KMS-11 (cell line): Measurements from ENCODE around the gene TRIM44.

Experiments
- H2AFZ ChIP-seq: fragments of 200-600 bp; sonication (generic); 2 replicates; pipeline ENCODE4 v1.6.1; 2016; ENCODE audit warnings: antibody characterized with exemption, mixed run types, low read depth
- H3K27ac ChIP-seq: fragments of 200-600 bp; sonication (generic); 2 replicates; pipeline ENCODE4 v1.6.1; 2016; ENCODE audit warnings: mild to moderate bottlenecking, mixed run types
- H3K27me3 ChIP-seq: fragments of 200-600 bp; sonication (generic); 2 replicates; pipeline ENCODE4 v1.6.1; 2017; ENCODE audit warnings: mild to moderate bottlenecking, low read depth, mixed run types, moderate library complexity; ENCODE audit not compliant: insufficient read depth
- H3K36me3 ChIP-seq: fragments of 200-600 bp; sonication (generic); 2 replicates; pipeline ENCODE4 v1.6.1; 2017; ENCODE audit warnings: mild to moderate bottlenecking, mixed run types; ENCODE audit not compliant: insufficient read depth
- H3K4me1 ChIP-seq: fragments of 200-600 bp; sonication (generic); 2 replicates; pipeline ENCODE4 v1.6.1; 2016; ENCODE audit warnings: mild to moderate bottlenecking, low read depth, mixed run types; ENCODE audit not compliant: poor library complexity, severe bottlenecking
- H3K4me2 ChIP-seq: fragments of 200-600 bp; sonication (generic); 2 replicates; pipeline ENCODE4 v1.7.0; 2016; ENCODE audit warnings: mild to moderate bottlenecking, mixed run types
- H3K4me3 ChIP-seq: fragments of 200-600 bp; sonication (generic); IDR thresholded peaks from 2 replicates; pipeline ENCODE4 v1.6.1; 2017; ENCODE audit warnings: low read depth, low read length, mixed read lengths; ENCODE audit not compliant: insufficient read depth
- H3K79me2 ChIP-seq: fragments of 200-600 bp; sonication (generic); 2 replicates; pipeline ENCODE4 v1.6.1; 2016; ENCODE audit warnings: low read depth, mixed run types; ENCODE audit not compliant: insufficient read depth
- H3K9ac ChIP-seq: fragments of 200-600 bp; sonication (generic); 2 replicates; pipeline ENCODE4 v1.6.1; 2016; ENCODE audit warnings: mild to moderate bottlenecking, mixed run types
- H4K20me1 ChIP-seq: fragments of 200-600 bp; sonication (generic); 2 replicates; pipeline ENCODE4 v1.6.1; 2016; ENCODE audit warnings: mild to moderate bottlenecking, mixed run types; ENCODE audit not compliant: insufficient read depth
- TF ChIP-seq, protein P1 (sequence below): fragments of 200-600 bp; sonication (generic); conservative IDR thresholded peaks from 2 replicates; pipeline ENCODE4 v1.6.1; 2017; ENCODE audit warnings: low read depth, mild to moderate bottlenecking, antibody characterized with exemption, low read length, moderate library complexity, mixed read lengths

TRIM44 gene

DNA sequence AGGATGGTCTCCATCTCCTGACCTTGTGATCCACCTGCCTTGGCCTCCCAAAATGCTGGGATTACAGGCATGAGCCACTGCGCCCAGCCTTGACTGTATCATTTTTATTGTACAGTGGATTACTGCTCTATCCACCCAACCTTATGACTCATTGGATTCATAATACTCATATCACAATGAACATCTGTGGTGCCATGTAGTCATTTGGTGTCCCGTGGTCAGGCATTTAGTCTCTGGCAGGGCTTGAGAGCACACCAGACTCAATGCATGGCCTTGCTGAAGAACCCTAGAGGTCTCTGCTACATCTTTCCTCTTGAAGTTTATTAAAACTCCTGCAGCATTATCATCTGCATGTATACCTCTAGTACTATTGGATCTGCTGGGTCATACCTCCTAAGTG lies 183.3 kb downstream of the TRIM44 start:
- Histone ChIP-seq H3K4me3 (no peak overlapping the region), H3K4me1 (no peaks in the 10 kb centered on the region), H2AFZ (no peak overlapping the region), H3K9ac (no peak overlapping the region), H3K36me3 (no peaks in the 10 kb centered on the region), H3K4me2 (no peak overlapping the region), H3K27me3 (no peaks in the 10 kb centered on the region), H3K27ac (no peak overlapping the region), H3K79me2 (no peaks in the 10 kb centered on the region), H4K20me1 (no peaks in the 10 kb centered on the region)
- TF ChIP-seq, protein P1, sequence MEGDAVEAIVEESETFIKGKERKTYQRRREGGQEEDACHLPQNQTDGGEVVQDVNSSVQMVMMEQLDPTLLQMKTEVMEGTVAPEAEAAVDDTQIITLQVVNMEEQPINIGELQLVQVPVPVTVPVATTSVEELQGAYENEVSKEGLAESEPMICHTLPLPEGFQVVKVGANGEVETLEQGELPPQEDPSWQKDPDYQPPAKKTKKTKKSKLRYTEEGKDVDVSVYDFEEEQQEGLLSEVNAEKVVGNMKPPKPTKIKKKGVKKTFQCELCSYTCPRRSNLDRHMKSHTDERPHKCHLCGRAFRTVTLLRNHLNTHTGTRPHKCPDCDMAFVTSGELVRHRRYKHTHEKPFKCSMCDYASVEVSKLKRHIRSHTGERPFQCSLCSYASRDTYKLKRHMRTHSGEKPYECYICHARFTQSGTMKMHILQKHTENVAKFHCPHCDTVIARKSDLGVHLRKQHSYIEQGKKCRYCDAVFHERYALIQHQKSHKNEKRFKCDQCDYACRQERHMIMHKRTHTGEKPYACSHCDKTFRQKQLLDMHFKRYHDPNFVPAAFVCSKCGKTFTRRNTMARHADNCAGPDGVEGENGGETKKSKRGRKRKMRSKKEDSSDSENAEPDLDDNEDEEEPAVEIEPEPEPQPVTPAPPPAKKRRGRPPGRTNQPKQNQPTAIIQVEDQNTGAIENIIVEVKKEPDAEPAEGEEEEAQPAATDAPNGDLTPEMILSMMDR, result no peak

DNA sequence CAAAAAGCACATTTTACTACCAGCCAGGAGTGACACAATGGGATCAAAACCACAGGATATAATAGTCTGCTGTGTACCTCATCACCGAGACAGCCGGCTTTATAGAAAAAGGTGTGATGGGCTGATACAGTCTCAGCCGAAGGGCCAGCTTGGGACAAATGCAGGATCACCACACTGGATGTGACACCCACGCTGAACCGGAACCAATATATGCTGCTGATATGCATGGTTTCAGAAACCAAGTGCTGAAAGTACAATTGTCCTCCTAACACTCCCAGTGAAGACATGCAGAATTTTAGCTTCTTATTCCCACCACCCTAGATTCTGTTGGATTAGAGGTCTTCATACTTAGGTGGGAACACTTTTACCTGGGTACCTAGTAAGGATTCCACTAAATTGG lies 184.3 kb downstream of the TRIM44 start:
- Histone ChIP-seq H3K79me2 (no peaks in the 10 kb centered on the region), H3K27ac (no peak overlapping the region), H3K4me2 (no peak overlapping the region), H3K4me1 (no peaks in the 10 kb centered on the region), H4K20me1 (no peaks in the 10 kb centered on the region), H3K27me3 (no peaks in the 10 kb centered on the region), H3K9ac (no peak overlapping the region), H3K36me3 (no peaks in the 10 kb centered on the region), H2AFZ (no peak overlapping the region), H3K4me3 (no peak overlapping the region)
- TF ChIP-seq, protein P1, result no peak

DNA sequence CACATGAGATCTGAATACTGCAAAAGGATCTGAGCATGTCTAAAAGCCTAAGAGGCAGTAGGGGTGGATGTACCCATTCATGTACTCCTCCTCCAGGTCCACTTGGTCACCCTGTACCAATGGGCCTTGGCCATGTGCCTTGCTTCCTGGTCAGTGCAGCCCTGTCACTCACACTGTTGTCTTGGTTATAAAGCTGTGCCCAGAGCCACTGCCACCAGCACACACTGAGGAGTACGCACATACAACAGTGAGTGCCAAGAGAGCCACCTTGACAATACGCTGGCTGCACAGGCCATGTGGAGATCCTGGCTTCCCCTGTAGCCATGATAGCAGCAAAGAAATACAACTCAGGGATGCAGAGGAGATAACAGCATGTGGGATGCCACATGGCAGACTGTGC lies 184.9 kb downstream of the TRIM44 start:
- H4K20me1 ChIP-seq, result no peaks in the 10 kb centered on the region

DNA sequence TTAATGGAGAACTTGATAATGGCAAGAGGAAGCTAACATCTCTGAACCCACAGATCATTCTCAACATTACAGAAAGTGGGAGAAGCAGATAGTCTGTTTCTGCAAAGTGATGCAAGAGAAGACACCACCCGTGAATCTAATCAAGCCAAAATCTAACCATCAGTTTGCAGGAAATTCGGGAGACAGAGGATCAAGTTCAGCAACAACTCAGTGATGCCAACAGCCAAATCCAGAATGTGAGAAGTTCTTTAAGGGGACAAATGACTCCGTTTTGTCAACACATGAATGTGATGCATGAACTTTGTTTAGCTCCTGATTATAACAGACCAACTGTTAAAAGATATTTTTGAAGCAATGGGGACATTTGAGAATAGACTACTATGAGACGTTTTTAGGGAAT lies 186.0 kb downstream of the TRIM44 start:
- TF ChIP-seq, protein P1, result no peak
- no peaks in the 10 kb centered on the region for H4K20me1 ChIP-seq

More for the DNA sequence above, 184.9 kb downstream of the TRIM44 start:
- H2AFZ ChIP-seq, result no peak overlapping the region
- no peak overlapping the region for H3K27ac ChIP-seq
- H3K9ac ChIP-seq, result no peak overlapping the region
- TF ChIP-seq, protein P1, result no peak
- H3K4me1 ChIP-seq, result no peaks in the 10 kb centered on the region
- no peaks in the 10 kb centered on the region for H3K27me3 ChIP-seq
- H3K36me3 ChIP-seq, result no peaks in the 10 kb centered on the region
- no peaks in the 10 kb centered on the region for H3K79me2 ChIP-seq
- H3K4me2 ChIP-seq, result no peak overlapping the region
- no peak overlapping the region for H3K4me3 ChIP-seq

More for the DNA sequence above, 186.0 kb downstream of the TRIM44 start:
- no peak overlapping the region for H3K4me2 ChIP-seq
- H3K36me3 ChIP-seq, result no peaks in the 10 kb centered on the region
- H3K79me2 ChIP-seq, result no peaks in the 10 kb centered on the region
- no peaks in the 10 kb centered on the region for H3K27me3 ChIP-seq
- H3K4me1 ChIP-seq, result no peaks in the 10 kb centered on the region
- no peak overlapping the region for H3K4me3 ChIP-seq
- no peak overlapping the region for H3K27ac ChIP-seq
- no peak overlapping the region for H2AFZ ChIP-seq
- H3K9ac ChIP-seq, result no peak overlapping the region
